T-helper 2 cell treated with Interferon-gamma antibody and Interleukin-4, amounts not matched to agents 5 μg/mL and 100 μg/mL, for 36 hours (primary cell): ENCODE data around the gene ZNF474.

Experiments used
- DNase-seq: peaks from one replicate; pipeline ENCODE4 v3.0.0; 2021; ENCODE audit warnings: low spot score
- H3K27ac Mint-ChIP-seq: one replicate; pipeline ENCODE4 v1.8.0; 2021; ENCODE audit warnings: mild to moderate bottlenecking, mixed read lengths
- H3K27me3 Mint-ChIP-seq: one replicate; pipeline ENCODE4 v1.8.0; 2021; ENCODE audit warnings: low read depth, mixed read lengths
- H3K36me3 Mint-ChIP-seq: one replicate; pipeline ENCODE4 v1.8.0; 2021; ENCODE audit warnings: low read depth, mixed read lengths
- H3K4me1 Mint-ChIP-seq: one replicate; pipeline ENCODE4 v1.8.0; 2021; ENCODE audit warnings: low read depth, mixed read lengths
- H3K4me3 Mint-ChIP-seq: one replicate; pipeline ENCODE4 v1.8.0; 2022; ENCODE audit warnings: mild to moderate bottlenecking, moderate library complexity, mixed read lengths
- H3K9me3 Mint-ChIP-seq: one replicate; pipeline ENCODE4 v1.8.0; 2021; ENCODE audit warnings: mixed read lengths

Gene ZNF474

GRCh38 chr5:122105909-122106308 is 23.4 kb upstream of the ZNF474 start:
- H3K36me3 Mint-ChIP-seq = no peaks in the 10 kb centered on the region
- H3K27me3 Mint-ChIP-seq = no peaks in the 10 kb centered on the region
- DNase-seq = no peak
- no peaks in the 10 kb centered on the region for H3K4me1 Mint-ChIP-seq
- no peak overlapping the region for H3K4me3 Mint-ChIP-seq
- no peak overlapping the region for H3K27ac Mint-ChIP-seq
- H3K9me3 Mint-ChIP-seq = no peaks in the 10 kb centered on the region

DNA sequence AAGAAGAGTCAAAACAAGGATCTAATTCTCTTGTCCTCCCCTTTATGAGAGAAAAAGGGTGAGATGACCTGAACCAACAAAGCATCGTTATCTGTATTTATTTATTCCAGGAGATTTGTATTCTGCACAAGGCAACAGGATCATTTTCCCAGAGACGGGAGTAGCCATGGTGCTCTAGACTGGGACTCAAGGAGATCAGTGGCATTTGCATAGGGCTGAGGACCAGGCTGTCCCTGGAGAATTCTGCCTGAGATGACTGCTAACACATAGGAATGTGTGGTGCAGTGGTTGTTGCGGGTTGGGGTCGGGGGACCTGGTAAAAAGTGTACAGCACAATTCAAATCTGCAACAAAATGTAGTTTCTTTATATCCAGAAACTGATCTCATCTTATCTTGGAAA is 22.3 kb upstream of the ZNF474 start:
- Mint-ChIP-seq H3K27ac (no peak overlapping the region), H3K36me3 (no peaks in the 10 kb centered on the region), H3K9me3 (no peaks in the 10 kb centered on the region), H3K4me3 (no peak overlapping the region), H3K4me1 (no peaks in the 10 kb centered on the region), H3K27me3 (no peaks in the 10 kb centered on the region)
- DNase-seq = no peak

DNA sequence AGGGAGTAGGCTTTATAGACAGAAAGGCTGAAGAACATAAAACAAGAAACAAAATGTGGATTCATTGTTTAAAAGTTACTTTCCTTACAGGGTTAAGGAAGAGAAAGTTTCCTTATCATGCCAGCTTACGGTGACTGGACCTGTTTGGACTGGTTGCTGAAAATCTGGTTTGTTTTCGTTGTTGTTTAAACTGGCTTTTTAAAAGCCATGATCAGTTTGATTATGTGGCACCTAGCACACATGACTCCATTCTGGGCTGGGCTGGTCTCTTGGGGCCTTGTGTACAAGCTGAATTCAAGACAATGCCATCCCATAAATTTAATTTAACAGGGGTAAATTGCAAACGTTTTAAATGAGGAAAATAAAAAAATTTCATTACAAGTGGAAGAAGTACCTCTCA is 18.4 kb upstream of the ZNF474 start:
- Mint-ChIP-seq H3K27ac (no peak overlapping the region), H3K36me3 (no peaks in the 10 kb centered on the region), H3K4me1 (no peaks in the 10 kb centered on the region), H3K9me3 (no peaks in the 10 kb centered on the region), H3K4me3 (no peak overlapping the region), H3K27me3 (no peaks in the 10 kb centered on the region)
- DNase-seq = no peak

DNA sequence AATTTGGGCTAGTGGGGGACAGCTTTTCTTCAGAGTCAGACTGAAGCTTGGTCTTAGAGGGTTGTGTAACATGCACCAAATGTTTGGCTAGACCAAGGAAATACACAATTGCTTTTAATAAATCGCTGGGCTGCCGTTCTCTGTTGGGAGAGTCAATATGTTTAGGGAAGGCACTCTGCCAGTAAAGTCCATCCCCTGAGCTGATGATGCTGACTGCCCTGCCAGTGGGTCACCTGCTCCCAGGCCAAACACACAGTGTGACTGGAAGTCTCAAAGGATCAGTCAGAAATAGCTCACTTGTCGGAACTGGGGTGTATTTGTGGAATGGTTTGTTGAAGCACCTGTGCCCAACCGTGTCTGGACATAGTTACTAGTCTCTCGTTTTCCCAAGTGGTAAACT is 17.9 kb upstream of the ZNF474 start:
- no peaks in the 10 kb centered on the region for H3K27me3 Mint-ChIP-seq
- no peaks in the 10 kb centered on the region for H3K4me1 Mint-ChIP-seq
- no peaks in the 10 kb centered on the region for H3K36me3 Mint-ChIP-seq
- H3K27ac Mint-ChIP-seq = no peak overlapping the region
- DNase-seq = no peak
- H3K4me3 Mint-ChIP-seq = no peak overlapping the region
- H3K9me3 Mint-ChIP-seq = no peaks in the 10 kb centered on the region

DNA sequence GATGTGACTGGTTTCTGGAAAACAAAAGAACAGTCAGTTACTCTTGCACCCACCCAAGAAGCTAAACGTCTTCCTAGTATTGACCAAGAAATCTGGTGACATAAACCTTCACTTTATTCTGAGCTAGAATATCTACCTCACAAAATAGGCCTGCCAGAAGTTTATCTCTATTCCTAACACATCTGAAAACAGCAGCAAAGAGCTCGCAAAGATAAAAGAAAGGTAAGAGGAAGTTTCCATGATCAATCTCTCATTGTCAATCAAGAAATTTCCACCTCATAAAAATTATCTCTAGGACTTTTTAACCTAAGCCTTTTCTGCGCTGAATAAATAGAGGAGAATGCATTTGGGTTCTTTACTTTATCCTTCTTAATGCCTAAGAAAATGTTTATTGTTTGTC is 17.3 kb upstream of the ZNF474 start:
- no peaks in the 10 kb centered on the region for H3K27me3 Mint-ChIP-seq
- no peaks in the 10 kb centered on the region for H3K4me1 Mint-ChIP-seq
- H3K27ac Mint-ChIP-seq = no peak overlapping the region
- H3K36me3 Mint-ChIP-seq = no peaks in the 10 kb centered on the region
- no peak for DNase-seq
- no peaks in the 10 kb centered on the region for H3K9me3 Mint-ChIP-seq
- no peak overlapping the region for H3K4me3 Mint-ChIP-seq

GRCh38 chr5:122112733-122113558 is 16.4 kb upstream of the ZNF474 start:
- no peak for DNase-seq
- Mint-ChIP-seq H3K4me1 (no peaks in the 10 kb centered on the region), H3K4me3 (no peak overlapping the region), H3K27ac (no peak overlapping the region), H3K36me3 (no peaks in the 10 kb centered on the region), H3K27me3 (no peaks in the 10 kb centered on the region), H3K9me3 (no peaks in the 10 kb centered on the region)

DNA sequence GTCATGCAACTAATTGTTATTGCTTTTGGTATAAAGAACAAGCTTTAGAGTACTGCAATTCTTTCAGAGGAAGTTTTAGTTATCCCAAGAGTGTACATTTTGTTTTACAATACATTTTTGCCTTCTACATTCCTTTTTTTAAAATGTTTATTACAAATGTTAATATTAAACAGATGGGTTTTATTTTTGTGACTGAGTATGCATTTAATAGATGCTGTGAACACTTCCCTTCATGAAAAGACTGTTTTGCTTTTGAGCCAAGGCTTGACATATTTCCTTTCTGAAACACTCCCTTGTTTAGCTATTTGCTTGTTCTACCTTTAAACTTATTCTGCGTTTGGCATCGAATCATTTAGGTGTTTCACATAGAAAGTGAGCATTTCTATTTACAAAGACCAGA is 14.8 kb upstream of the ZNF474 start:
- Mint-ChIP-seq H3K27ac (no peak overlapping the region), H3K27me3 (no peaks in the 10 kb centered on the region), H3K4me3 (no peak overlapping the region), H3K9me3 (no peaks in the 10 kb centered on the region), H3K4me1 (no peaks in the 10 kb centered on the region), H3K36me3 (no peaks in the 10 kb centered on the region)
- no peak for DNase-seq

DNA sequence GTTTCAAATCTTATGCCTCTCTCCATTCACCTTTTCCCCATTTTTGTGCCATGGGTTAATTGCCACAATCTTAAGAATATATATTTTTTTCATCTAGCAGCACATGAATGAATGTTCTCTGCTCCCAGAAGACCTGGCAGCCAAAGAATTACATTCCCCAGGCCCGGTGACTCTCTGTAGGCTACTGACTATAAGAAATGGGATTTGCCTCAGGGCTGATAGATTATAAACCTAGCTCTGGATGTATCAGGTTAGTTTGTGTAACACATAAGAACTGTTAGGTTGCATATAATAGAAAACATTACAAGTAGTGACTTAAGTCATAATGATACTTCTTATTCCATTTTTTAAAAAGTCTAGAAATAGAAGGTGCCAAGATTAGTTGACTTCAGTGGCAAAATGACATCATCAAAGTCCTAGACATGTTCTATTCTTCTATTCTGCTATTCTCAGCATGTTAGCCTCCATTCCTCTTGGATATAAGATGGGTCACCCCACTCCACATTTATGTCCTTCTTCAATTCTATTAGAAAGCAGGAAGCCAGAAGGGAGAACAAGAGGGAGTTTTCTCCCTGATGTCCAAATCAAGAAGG is 10.9 kb upstream of the ZNF474 start:
- Mint-ChIP-seq H3K4me3 (no peak overlapping the region), H3K27me3 (no peaks in the 10 kb centered on the region), H3K4me1 (no peaks in the 10 kb centered on the region), H3K36me3 (no peaks in the 10 kb centered on the region), H3K9me3 (no peaks in the 10 kb centered on the region), H3K27ac (no peak overlapping the region)
- DNase-seq = no peak

DNA sequence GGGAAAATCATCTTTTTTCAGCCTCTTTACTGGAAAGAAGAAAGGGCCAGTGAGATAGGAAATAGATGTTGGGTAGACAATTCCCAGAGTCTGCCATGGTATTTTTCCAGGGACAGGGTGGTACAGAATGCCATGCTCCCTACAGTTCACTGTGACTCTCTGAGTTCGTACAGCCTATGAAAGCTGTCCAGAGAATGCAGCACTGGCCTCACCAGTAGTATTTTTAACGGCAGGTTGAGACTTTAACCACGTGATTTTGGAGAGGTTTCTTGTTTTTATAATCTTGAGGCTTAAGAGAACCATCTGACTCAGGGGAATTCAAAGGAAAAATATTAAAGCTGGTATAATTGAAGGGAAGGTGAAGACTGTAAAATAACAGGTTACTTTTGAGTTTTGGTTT is 10.1 kb upstream of the ZNF474 start:
- Mint-ChIP-seq H3K36me3 (no peaks in the 10 kb centered on the region), H3K4me3 (no peak overlapping the region), H3K27me3 (no peaks in the 10 kb centered on the region), H3K9me3 (no peaks in the 10 kb centered on the region), H3K27ac (no peak overlapping the region), H3K4me1 (no peaks in the 10 kb centered on the region)
- no peak for DNase-seq

- Mint-ChIP-seq H3K4me3 (no peak overlapping the region), H3K27ac (no peak overlapping the region), H3K27me3 (no peaks in the 10 kb centered on the region)
Measured at GRCh38 chr5:122120493-122120892, 8.9 kb upstream of the ZNF474 start.

DNA sequence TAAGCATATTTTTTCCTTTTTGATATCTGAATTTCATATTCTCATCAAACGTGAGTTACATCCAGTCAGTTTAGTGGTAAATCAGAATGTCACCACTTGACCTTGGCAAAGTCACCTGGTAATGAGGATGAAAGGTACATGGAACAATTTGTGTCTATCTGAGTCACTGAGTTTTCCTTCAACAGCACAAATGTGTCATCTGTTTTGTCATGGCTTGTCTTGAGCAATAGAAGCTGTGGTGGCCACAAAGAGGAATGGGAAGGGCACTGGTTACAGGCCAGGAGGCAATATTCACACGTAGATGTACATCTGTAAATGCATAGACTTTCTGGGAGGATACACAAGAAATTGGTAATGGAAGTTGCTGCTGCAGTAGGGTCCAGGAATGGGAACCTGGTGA is 8.4 kb upstream of the ZNF474 start:
- Mint-ChIP-seq H3K9me3 (no peaks in the 10 kb centered on the region), H3K4me1 (no peaks in the 10 kb centered on the region), H3K4me3 (no peak overlapping the region), H3K36me3 (no peaks in the 10 kb centered on the region), H3K27ac (no peak overlapping the region), H3K27me3 (no peaks in the 10 kb centered on the region)
- DNase-seq = no peak

More at GRCh38 chr5:122120493-122120892, 8.9 kb upstream of the ZNF474 start:
- Mint-ChIP-seq H3K36me3 (no peaks in the 10 kb centered on the region), H3K4me1 (no peaks in the 10 kb centered on the region), H3K9me3 (no peaks in the 10 kb centered on the region)
- no peak for DNase-seq

- no peak overlapping the region for H3K4me3 Mint-ChIP-seq
- DNase-seq = no peak
- no peaks in the 10 kb centered on the region for H3K9me3 Mint-ChIP-seq
- no peaks in the 10 kb centered on the region for H3K4me1 Mint-ChIP-seq
- H3K36me3 Mint-ChIP-seq = no peaks in the 10 kb centered on the region
- H3K27ac Mint-ChIP-seq = no peak overlapping the region
- no peaks in the 10 kb centered on the region for H3K27me3 Mint-ChIP-seq
Measured at GRCh38 chr5:122121479-122122465, 7.6 kb upstream of the ZNF474 start.

DNA sequence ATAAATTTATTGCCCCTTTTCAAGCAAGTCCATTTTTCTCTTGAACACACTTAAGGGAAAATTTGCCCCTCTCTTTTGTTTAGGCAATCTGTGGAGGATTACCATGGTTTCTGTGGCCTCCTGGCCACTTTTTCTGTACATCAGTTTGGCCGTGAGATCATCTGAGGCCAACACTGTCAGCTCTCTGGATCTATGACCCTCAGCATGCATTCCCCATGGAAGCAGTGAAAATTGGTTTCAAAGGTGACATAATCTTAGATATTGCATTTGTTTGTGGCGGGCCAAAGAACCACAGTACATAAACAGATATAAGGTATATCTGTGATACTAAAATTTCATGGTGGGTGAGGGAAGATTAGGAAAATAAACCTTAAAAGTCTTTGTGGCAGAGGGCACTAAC is 4.6 kb upstream of the ZNF474 start:
- Mint-ChIP-seq H3K36me3 (no peaks in the 10 kb centered on the region), H3K9me3 (no peaks in the 10 kb centered on the region), H3K27ac (no peak overlapping the region), H3K4me3 (no peak overlapping the region), H3K27me3 (no peaks in the 10 kb centered on the region), H3K4me1 (no peaks in the 10 kb centered on the region)
- no peak for DNase-seq

DNA sequence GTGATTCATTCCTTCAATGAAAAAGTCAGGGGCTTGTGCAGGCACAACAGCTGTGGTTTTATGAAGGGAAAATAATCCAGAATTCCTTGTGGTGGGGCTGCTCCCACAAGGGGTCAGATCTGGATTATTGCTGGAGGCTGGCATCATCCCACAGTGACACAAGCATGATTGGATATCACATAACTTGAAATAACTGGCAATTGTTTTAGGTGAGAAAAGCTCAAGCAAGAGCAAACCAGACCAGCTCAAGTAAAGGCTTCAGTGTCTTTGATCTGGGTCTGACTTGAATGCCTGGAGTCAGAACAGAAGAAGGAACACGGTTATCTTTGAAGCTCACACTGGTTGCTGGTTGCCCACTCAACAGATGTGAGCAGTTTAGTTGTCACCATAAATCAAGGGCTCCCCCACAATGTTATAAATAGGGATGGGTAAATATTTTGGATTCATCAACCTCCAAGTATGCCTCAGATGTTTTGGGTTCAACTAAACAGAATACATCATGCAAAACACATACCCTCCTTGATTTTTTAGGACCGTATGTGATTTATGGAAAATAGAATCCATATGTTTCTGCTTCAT is 3.1 kb upstream of the ZNF474 start:
- no peaks in the 10 kb centered on the region for H3K27me3 Mint-ChIP-seq
- H3K36me3 Mint-ChIP-seq = no peaks in the 10 kb centered on the region
- H3K27ac Mint-ChIP-seq = no peak overlapping the region
- DNase-seq = no peak
- no peaks in the 10 kb centered on the region for H3K9me3 Mint-ChIP-seq
- H3K4me1 Mint-ChIP-seq = no peaks in the 10 kb centered on the region
- H3K4me3 Mint-ChIP-seq = no peak overlapping the region
